Panc1 (cell line): Measurements from ENCODE around the gene ELOVL4. TPM values are rescaled to one million over a fixed set of nuclear protein-coding genes. Genes with fewer than 3 reads are reported as not detected.

Source experiments
- ATAC-seq: fragments of 200-7000 bp; cut with Tn5 transposase; 2 replicates; pipeline ENCODE4 v1.9.1; 2020; ENCODE audit warnings: mild to moderate bottlenecking, moderate library complexity
- BruUV-seq: library from RNA; stranded (reverse); fragments of 400-500 nt; replicated peaks from 2 replicates; lab custom pipeline; 2021; lab: Mats Ljungman, UMichigan
- CTCF ChIA-PET: fragments of 300-600 bp; sonication (Branson Sonifier 250); formaldehyde crosslinking; loops from one replicate; lab custom pipeline; 2022; ENCODE audit warnings: antibody characterized with exemption; lab: Charles Lee
- POLR2A ChIA-PET: fragments of 300-600 bp; sonication (Branson Sonifier 250); formaldehyde crosslinking; loops from one replicate; lab custom pipeline; 2022; ENCODE audit warnings: antibody characterized with exemption; lab: Charles Lee
- DNase-seq: peaks from one replicate; pipeline ENCODE4 v3.0.0-alpha.2; 2010; ENCODE audit warnings: low read depth, low spot score
- H3K27ac ChIP-seq: 2 replicates; pipeline ENCODE4 v1.5.1; 2011; ENCODE audit warnings: mild to moderate bottlenecking, low read length, inconsistent platforms
- H3K27me3 ChIP-seq: fragments of 200-500 bp; sonication (Bioruptor generic); 2 replicates; pipeline ENCODE4 v1.6.0; 2014; ENCODE audit warnings: low read length, inconsistent platforms; ENCODE audit not compliant: control insufficient read depth, insufficient read depth
- H3K36me3 ChIP-seq: fragments of 200-500 bp; sonication (Bioruptor generic); 2 replicates; pipeline ENCODE4 v1.5.1; 2014; ENCODE audit warnings: inconsistent platforms, mild to moderate bottlenecking, low read length, moderate library complexity; ENCODE audit not compliant: control insufficient read depth, insufficient read depth
- H3K4me1 ChIP-seq: 2 replicates; pipeline ENCODE4 v1.5.1; 2011; ENCODE audit warnings: inconsistent platforms, mild to moderate bottlenecking, low read length, moderate library complexity; ENCODE audit not compliant: control insufficient read depth, insufficient read depth
- H3K4me3 ChIP-seq, 2 experiments: 2 replicates each; pipeline ENCODE4 v1.5.1; 2011 to 2012; ENCODE audit warnings: low read depth in 2 of 2, low read length in 2 of 2, mild to moderate bottlenecking in 2 of 2, inconsistent platforms in 1 of 2, moderate library complexity in 1 of 2
- H3K9me3 ChIP-seq: fragments of 200-500 bp; sonication (Bioruptor generic); 2 replicates; pipeline ENCODE4 v1.5.1; 2014; ENCODE audit warnings: low read depth, mild to moderate bottlenecking, inconsistent platforms, low read length, moderate library complexity; ENCODE audit not compliant: control insufficient read depth, insufficient read depth
- CTCF ChIP-seq: fragments of 450-650 bp; IDR thresholded peaks from 2 replicates; pipeline ENCODE4 v1.5.1; 2017; ENCODE audit warnings: mild to moderate bottlenecking
- POLR2AphosphoS5 ChIP-seq: IDR thresholded peaks from 2 replicates; pipeline ENCODE4 v1.6.1; 2012; ENCODE audit warnings: mild to moderate bottlenecking, low read depth, low read length, moderate library complexity
- REST ChIP-seq, 2 experiments: IDR thresholded peaks; 2 replicates each; pipeline ENCODE4 v1.6.1; 2011 to 2012; ENCODE audit warnings: low read depth in 2 of 2, control low read depth in 1 of 2, low read length in 1 of 2, mild to moderate bottlenecking in 1 of 2, moderate library complexity in 1 of 2; ENCODE audit not compliant: insufficient read depth in 1 of 2
- SIN3A ChIP-seq: IDR thresholded peaks from 2 replicates; pipeline ENCODE4 v1.6.1; 2012; ENCODE audit warnings: low read depth, mild to moderate bottlenecking, low read length, moderate library complexity, borderline replicate concordance; ENCODE audit not compliant: insufficient read depth
- TCF7L2 ChIP-seq: IDR thresholded peaks from 2 replicates; pipeline ENCODE4 v1.6.1; 2011; ENCODE audit warnings: mild to moderate bottlenecking, low read depth, low read length, inconsistent platforms
- in situ Hi-C: cut with HindIII; loops from 2 replicates; pipeline ENCODE4 v1.10.0; 2016; ENCODE audit warnings: low sequenced_read_pairs, low pct_unique_long_range_greater_than_20kb
- intact Hi-C: fragments of 100-400 bp; cut with micrococcal nuclease; formaldehyde crosslinking; loops from one replicate; pipeline ENCODE4 v1.10.0; 2022; ENCODE audit not compliant: unreplicated experiment
- total RNA-seq: library from RNA; stranded (reverse); gene quantifications from one replicate; pipeline ENCODE4 v1.2.1, GENCODE V29; 2021; ENCODE audit not compliant: unreplicated experiment

ELOVL4 gene
- total RNA-seq, 1 experiment from 2014 or later: 0.41 TPM

- H3K9me3 ChIP-seq: no peaks in the 10 kb centered on the region
- no peaks in the 10 kb centered on the region for H3K4me1 ChIP-seq
- DNase-seq: no peak
- ATAC-seq: no peak
- 0 out of 2 replicates have a peak, but pooled peaks cover 2% of the 10 kb centered on the region for H3K27me3 ChIP-seq
- intact Hi-C loops (no loop called here), in situ Hi-C loops (no loop called here)
- no peak overlapping the region for H3K27ac ChIP-seq
- CTCF ChIA-PET: no interaction called here
- no peak overlapping the region for H3K4me3 ChIP-seq
- no peaks in the 10 kb centered on the region for H3K36me3 ChIP-seq
- TF ChIP-seq TCF7L2: no peak
- no peak for TF ChIP-seq SIN3A
- TF ChIP-seq CTCF: no peak
- TF ChIP-seq POLR2AphosphoS5: no peak
- no peak for TF ChIP-seq REST (IDR thresholded peaks at IDR 0.05; ENCODE audit: insufficient read depth in 1 of 2, low read depth in 2 of 2, low read length in 1 of 2)
- no TSS peak for BruUV-seq
- POLR2A ChIA-PET: no interaction called here
Observed at GRCh38 chr6:79923270-79923669, 24.1 kb downstream of the ELOVL4 start.

GRCh38 chr6:79922018-79922417, 25.3 kb downstream of the ELOVL4 start:
- ATAC-seq (no peak), DNase-seq (no peak)
- in situ Hi-C loops (no loop called here), intact Hi-C loops (no loop called here)
- H3K36me3 ChIP-seq: no peaks in the 10 kb centered on the region
- H3K27me3 ChIP-seq: 0 out of 2 replicates have a peak, but pooled peaks cover 2% of the 10 kb centered on the region
- no peaks in the 10 kb centered on the region for H3K9me3 ChIP-seq
- TF ChIP-seq REST (IDR thresholded peaks at IDR 0.05; ENCODE audit: insufficient read depth in 1 of 2, low read depth in 2 of 2, low read length in 1 of 2): no peak
- no peak for TF ChIP-seq POLR2AphosphoS5
- no peak for TF ChIP-seq CTCF
- TF ChIP-seq SIN3A: no peak
- no peak for TF ChIP-seq TCF7L2
- no peak overlapping the region for H3K4me3 ChIP-seq
- BruUV-seq: no TSS peak
- H3K27ac ChIP-seq: no peak overlapping the region
- H3K4me1 ChIP-seq: no peaks in the 10 kb centered on the region
- ChIA-PET CTCF (no interaction called here), POLR2A (no interaction called here)
